KMS-11 (cell line): ENCODE measurements around the gene POLR3E.

Source experiments
- H2AFZ ChIP-seq: fragments of 200-600 bp; sonication (generic); 2 replicates; pipeline ENCODE4 v1.6.1; 2016; ENCODE audit warnings: antibody characterized with exemption, mixed run types, low read depth
- H3K27ac ChIP-seq: fragments of 200-600 bp; sonication (generic); 2 replicates; pipeline ENCODE4 v1.6.1; 2016; ENCODE audit warnings: mild to moderate bottlenecking, mixed run types
- H3K27me3 ChIP-seq: fragments of 200-600 bp; sonication (generic); 2 replicates; pipeline ENCODE4 v1.6.1; 2017; ENCODE audit warnings: mild to moderate bottlenecking, low read depth, mixed run types, moderate library complexity; ENCODE audit not compliant: insufficient read depth
- H3K36me3 ChIP-seq: fragments of 200-600 bp; sonication (generic); 2 replicates; pipeline ENCODE4 v1.6.1; 2017; ENCODE audit warnings: mild to moderate bottlenecking, mixed run types; ENCODE audit not compliant: insufficient read depth
- H3K4me1 ChIP-seq: fragments of 200-600 bp; sonication (generic); 2 replicates; pipeline ENCODE4 v1.6.1; 2016; ENCODE audit warnings: mild to moderate bottlenecking, low read depth, mixed run types; ENCODE audit not compliant: poor library complexity, severe bottlenecking
- H3K4me2 ChIP-seq: fragments of 200-600 bp; sonication (generic); 2 replicates; pipeline ENCODE4 v1.7.0; 2016; ENCODE audit warnings: mild to moderate bottlenecking, mixed run types
- H3K4me3 ChIP-seq: fragments of 200-600 bp; sonication (generic); IDR thresholded peaks from 2 replicates; pipeline ENCODE4 v1.6.1; 2017; ENCODE audit warnings: low read depth, low read length, mixed read lengths; ENCODE audit not compliant: insufficient read depth
- H3K79me2 ChIP-seq: fragments of 200-600 bp; sonication (generic); 2 replicates; pipeline ENCODE4 v1.6.1; 2016; ENCODE audit warnings: low read depth, mixed run types; ENCODE audit not compliant: insufficient read depth
- H3K9ac ChIP-seq: fragments of 200-600 bp; sonication (generic); 2 replicates; pipeline ENCODE4 v1.6.1; 2016; ENCODE audit warnings: mild to moderate bottlenecking, mixed run types
- H4K20me1 ChIP-seq: fragments of 200-600 bp; sonication (generic); 2 replicates; pipeline ENCODE4 v1.6.1; 2016; ENCODE audit warnings: mild to moderate bottlenecking, mixed run types; ENCODE audit not compliant: insufficient read depth
- CTCF ChIP-seq: fragments of 200-600 bp; sonication (generic); conservative IDR thresholded peaks from 2 replicates; pipeline ENCODE4 v1.6.1; 2017; ENCODE audit warnings: low read depth, mild to moderate bottlenecking, antibody characterized with exemption, low read length, moderate library complexity, mixed read lengths

Gene POLR3E

GRCh38 chr16:22265351-22265750 is 31.9 kb upstream of the POLR3E start:
- H4K20me1 ChIP-seq = no peaks in the 10 kb centered on the region
- H3K79me2 ChIP-seq = no peaks in the 10 kb centered on the region
- H3K27ac ChIP-seq = no peak overlapping the region
- H3K36me3 ChIP-seq = peaks cover 6% of the 10 kb centered on the region; the same call in 1 of the 2 replicates
- no peak overlapping the region for H3K9ac ChIP-seq
- H3K4me3 ChIP-seq = no peak overlapping the region
- no peaks in the 10 kb centered on the region for H3K4me1 ChIP-seq
- H3K27me3 ChIP-seq = no peaks in the 10 kb centered on the region
- TF ChIP-seq CTCF = no peak
- no peak overlapping the region for H2AFZ ChIP-seq
- H3K4me2 ChIP-seq = no peak overlapping the region

GRCh38 chr16:22266546-22266945 is 30.7 kb upstream of the POLR3E start:
- no peak for TF ChIP-seq CTCF
- no peaks in the 10 kb centered on the region for H3K36me3 ChIP-seq

GRCh38 chr16:22267764-22268163 is 29.4 kb upstream of the POLR3E start:
- Histone ChIP-seq H3K36me3 (no peaks in the 10 kb centered on the region), H3K27ac (no peak overlapping the region), H3K4me3 (no peak overlapping the region), H3K27me3 (no peaks in the 10 kb centered on the region), H3K4me1 (no peaks in the 10 kb centered on the region), H3K4me2 (no peak overlapping the region), H4K20me1 (no peaks in the 10 kb centered on the region), H3K9ac (no peak overlapping the region), H2AFZ (no peak overlapping the region), H3K79me2 (no peaks in the 10 kb centered on the region)
- no peak for TF ChIP-seq CTCF

More at GRCh38 chr16:22266546-22266945, 30.7 kb upstream of the POLR3E start:
- Histone ChIP-seq H2AFZ (no peak overlapping the region), H3K27me3 (no peaks in the 10 kb centered on the region), H3K4me2 (no peak overlapping the region), H3K79me2 (no peaks in the 10 kb centered on the region), H3K27ac (no peak overlapping the region), H3K4me1 (no peaks in the 10 kb centered on the region), H3K9ac (no peak overlapping the region), H3K4me3 (no peak overlapping the region), H4K20me1 (no peaks in the 10 kb centered on the region)

GRCh38 chr16:22270525-22270924 is 26.7 kb upstream of the POLR3E start:
- Histone ChIP-seq H3K4me1 (no peaks in the 10 kb centered on the region), H3K27me3 (no peaks in the 10 kb centered on the region), H3K4me2 (no peak overlapping the region), H3K27ac (no peak overlapping the region), H3K36me3 (no peaks in the 10 kb centered on the region), H3K79me2 (no peaks in the 10 kb centered on the region), H4K20me1 (no peaks in the 10 kb centered on the region), H2AFZ (no peak overlapping the region), H3K4me3 (no peak overlapping the region), H3K9ac (no peak overlapping the region)
- TF ChIP-seq CTCF = no peak
